ENCODE results near the gene EEF1A2.

DNA sequence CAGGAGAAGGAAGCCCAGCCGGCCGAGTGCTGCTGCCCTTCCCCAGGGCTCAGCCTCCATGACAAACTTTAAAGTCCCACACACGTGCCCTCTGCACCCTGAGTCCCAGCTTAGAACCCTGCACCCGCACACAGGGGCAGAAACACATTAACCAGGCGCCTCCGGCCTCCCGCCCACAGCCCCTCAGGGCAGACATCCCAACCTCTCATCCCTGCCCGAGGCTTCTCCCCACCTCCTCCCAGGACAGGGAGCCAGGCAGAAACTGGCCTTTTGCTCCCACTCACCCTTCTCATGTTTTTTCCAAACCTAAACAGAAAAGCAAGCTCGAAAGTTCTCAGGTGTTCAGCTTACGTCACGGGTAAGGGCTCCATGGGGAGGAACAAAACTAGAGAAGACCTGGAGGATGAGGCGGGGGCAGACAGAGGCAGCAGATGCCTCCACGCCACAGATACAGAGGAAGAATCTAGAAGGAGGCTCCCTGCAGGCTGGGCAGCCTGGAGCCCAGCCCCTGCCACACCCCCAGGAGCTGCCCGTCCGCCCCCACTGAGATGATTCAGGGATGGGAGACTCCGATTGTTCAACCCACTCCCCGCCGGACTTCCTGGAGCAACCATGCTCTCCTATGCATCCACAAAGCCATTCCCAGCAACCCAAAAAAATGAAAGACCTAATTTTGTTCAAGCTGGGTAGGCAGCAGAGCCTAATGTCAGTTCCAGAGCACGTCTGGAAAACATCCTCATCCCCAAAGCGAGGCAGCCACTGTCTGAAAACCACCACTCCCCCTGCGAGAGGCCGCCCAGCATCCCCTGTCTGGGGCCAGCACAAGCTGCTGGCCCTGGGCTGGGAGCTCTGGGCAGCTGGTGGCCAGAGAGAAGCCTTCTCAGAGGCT, 35.2 kb downstream of the EEF1A2 start:
- no peak for TF ChIP-seq POLR2A (IDR thresholded peaks at IDR 0.05; ENCODE audit: low read length)
- TF ChIP-seq GATA1 (IDR thresholded peaks at IDR 0.05; ENCODE audit: low read depth, low read length): no peak

Measured in erythroblast (primary cell).